IPS-18c (cell line): ENCODE data around the gene ZNF710.

Experiments used
- H3K4me3 ChIP-seq: 2 replicates; pipeline ENCODE4 v1.7.0; 2013; ENCODE audit warnings: low read depth, mild to moderate bottlenecking, low read length, moderate library complexity; ENCODE audit not compliant: insufficient read depth
- H3K9me3 ChIP-seq: one replicate; pipeline ENCODE4 v1.6.1; 2013; ENCODE audit warnings: mild to moderate bottlenecking, low read length, moderate library complexity; ENCODE audit not compliant: control insufficient read depth, insufficient read depth

The ZNF710 gene

DNA sequence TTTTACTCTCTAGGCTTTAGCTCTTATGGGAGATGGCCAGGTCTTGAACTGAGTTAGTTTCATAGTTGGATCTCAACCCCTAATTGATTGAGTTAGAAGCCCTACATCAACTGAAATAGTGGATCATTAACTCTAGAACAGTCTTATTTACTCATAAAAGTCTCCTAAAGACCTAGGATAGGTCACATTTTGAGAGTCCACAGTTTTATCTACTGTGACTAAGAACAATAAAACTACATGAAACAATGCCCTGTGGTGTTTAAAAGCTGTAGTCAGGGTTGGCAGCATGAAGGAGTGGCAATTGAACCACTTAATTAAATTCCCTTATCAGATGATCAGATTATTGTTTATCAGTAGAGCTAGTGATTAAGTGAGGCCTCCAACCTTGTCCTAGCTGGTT is 123.4 kb downstream of the ZNF710 start:
- H3K9me3 ChIP-seq = no peaks in the 10 kb centered on the region
- H3K4me3 ChIP-seq = no peak overlapping the region

DNA sequence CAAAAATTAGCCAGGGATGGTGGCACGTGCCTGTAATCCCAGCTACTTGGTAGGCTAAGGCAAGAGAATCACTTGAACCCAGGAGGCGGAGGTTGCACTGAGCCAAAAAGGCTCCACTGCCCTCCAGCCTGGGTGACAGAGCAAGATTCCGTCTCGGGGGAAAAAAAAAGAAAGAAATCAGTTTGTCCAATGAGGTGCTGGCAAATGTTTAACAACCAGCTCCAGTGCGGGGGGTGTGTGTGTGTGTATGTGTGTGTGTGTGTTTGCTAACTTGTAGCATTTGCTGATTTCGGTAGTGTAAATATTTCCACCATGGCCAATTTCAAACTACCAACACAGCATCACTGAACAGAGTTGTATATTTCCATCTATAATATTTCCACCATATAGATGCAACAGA is 124.9 kb downstream of the ZNF710 start:
- Histone ChIP-seq H3K4me3 (no peak overlapping the region), H3K9me3 (no peaks in the 10 kb centered on the region)

DNA sequence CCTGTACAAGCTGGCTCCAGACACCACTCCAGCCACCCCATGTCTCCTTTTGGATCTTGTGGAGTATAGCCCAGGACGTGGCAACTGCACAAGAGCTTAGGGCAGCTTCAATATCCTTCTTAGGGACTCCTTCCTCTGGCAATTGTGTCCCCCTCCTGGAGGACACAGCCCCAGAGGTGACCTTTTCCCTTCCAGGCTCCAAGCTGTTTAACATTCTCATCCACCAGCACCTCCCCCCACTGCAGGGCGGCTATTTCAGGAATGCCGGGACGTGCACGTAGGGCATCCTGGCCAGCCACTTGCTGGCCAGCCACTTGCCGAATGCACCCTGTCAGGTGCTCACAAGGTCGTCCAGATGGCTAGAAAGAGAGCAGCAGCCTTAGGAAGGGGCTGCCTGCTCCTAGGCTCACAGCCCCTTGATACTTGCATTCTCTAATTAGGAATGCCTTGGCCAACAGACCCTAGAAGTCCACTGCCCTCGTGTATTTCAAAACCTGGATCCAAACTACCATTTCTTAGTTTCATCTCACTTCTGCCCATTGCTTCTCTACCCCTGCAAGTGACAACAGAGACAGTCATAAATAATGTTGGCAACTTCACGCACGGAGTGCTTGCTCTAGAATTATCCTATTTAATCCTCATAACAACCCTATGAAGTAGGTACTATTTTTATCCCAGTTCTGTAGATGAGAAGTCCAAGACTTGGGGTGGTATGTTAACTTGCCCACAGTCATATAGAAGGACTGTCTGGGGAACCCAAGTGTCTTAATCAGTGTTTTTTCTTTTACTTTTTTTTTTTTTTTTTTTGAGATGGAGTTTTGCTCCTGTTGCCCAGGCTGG is 125.7 kb downstream of the ZNF710 start:
- H3K9me3 ChIP-seq = no peaks in the 10 kb centered on the region
- no peak overlapping the region for H3K4me3 ChIP-seq

DNA sequence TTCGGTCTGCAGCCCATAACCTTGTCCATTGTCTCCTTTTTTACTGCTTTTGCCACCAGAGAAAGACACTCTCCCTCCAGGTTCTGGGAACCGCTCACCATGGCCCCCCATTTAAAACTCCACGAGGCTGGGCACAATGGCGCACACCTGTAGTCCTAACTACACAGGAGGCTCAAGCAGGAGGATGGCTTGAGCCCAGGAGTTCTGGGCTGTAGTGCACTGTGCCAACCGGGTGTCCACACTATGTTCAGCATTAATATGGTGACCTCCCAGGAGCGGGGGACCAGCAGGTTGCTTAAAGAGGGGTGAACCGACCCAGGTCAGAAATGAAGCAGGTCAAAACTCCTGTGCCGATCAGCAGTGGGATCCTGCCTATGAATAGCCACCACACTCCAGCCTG is 129.2 kb downstream of the ZNF710 start:
- H3K9me3 ChIP-seq = no peaks in the 10 kb centered on the region
- no peak overlapping the region for H3K4me3 ChIP-seq
